HG03108 (cell line): ENCODE measurements around the gene COL23A1.
"Not testable (repeated sequence)": the region's sequence is repeated elsewhere in the genome, so short reads cannot be mapped to it uniquely, and the experiment has no call there.

Experiments used
- ATAC-seq: cut with Tn5 transposase; IDR thresholded peaks from one replicate; pipeline ENCODE4 v1.9.1; 2021; ENCODE audit warnings: moderate library complexity; ENCODE audit not compliant: unreplicated experiment

Gene COL23A1

DNA sequence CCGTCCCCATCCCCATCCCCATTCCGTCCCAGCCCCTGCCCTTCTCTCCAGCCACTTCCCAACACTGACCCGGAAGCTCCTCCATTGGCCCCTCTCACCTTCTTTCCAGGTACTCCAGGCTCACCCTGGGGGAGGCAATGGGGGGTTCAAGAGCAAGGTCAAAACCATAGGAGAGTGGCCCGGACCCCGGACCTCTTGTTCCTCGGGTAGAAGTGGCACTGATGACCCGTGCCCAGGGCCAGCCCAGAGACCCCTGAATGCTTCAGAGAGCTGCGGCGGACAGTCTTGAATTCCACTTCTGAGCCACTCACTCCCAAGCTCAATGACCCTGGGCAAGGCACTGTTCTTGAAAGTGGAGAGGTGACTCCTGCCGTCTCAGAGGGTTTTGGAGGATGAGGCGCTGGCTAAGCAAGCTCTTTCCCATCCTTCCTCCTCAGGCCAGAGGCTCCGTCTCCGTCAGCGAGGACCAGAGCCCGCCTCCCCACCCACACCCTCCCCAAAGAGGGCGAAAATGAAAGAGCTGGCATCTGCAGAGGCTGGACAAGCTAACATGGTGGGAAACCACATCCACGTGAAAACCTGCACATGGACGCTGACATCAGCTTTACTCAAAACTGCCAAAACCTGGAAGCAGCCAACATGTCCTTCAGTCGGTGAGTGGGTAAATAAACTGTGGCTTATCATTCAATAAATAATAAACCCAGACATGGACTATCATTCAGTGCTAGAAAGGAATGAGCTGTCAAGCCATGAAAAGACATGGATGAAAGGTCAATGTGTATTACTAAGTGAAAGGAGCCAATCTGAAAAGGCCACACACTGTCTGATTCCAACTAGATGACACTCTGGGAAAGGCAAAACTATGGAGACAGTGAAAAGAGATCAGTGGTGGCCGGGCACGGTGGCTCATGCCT, 330.3 kb downstream of the COL23A1 start:
- no peak for ATAC-seq

- ATAC-seq, result no peak
Measured at GRCh38 chr5:178257650-178258049, 332.5 kb downstream of the COL23A1 start.

GRCh38 chr5:178256746-178257145, 333.4 kb downstream of the COL23A1 start:
- no peak for ATAC-seq

DNA sequence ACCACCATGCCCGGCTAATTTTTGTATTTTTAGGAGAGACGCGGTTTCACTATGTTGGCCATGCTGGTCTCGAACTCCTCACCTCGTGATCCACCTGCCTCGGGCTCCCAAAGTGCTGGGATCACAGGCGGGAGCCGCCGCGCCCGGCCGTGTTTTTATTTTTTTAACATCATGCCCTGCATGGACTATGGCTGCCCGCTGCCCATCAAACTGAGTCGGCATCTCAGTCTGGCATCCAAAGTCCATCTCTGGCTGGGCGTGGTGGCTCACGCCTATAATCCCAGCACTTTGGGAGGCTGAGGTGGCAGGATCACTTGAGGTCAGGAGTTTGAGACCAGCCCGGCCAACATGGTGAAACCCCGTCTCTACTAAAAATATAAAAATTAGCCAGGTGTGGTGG, 336.6 kb downstream of the COL23A1 start:
- ATAC-seq, result not testable (repeated sequence)

DNA sequence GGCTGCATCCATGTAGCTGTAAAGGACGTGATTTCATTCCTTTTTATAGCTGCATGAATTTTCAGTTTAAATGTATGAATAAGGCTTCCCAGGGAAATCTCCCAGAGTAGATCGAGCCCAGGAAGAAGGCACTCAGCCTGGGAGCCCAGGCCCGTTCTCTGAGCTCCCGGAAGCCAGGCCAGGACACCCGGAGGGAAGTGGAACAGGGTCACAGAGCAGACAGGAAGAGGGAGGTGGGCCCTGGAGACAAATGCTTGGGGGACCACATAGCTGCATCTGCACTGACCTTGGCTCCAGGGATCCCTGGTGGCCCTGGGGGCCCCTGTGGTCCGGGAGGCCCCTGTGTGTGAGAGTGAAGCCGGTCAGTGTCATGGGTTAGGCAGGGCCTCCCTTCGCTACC, 337.9 kb downstream of the COL23A1 start:
- ATAC-seq, result no peak

- ATAC-seq, result no peak
Measured at GRCh38 chr5:178250263-178250662, 339.9 kb downstream of the COL23A1 start.

- no peak for ATAC-seq
Measured at GRCh38 chr5:178249191-178249989, 340.8 kb downstream of the COL23A1 start.

DNA sequence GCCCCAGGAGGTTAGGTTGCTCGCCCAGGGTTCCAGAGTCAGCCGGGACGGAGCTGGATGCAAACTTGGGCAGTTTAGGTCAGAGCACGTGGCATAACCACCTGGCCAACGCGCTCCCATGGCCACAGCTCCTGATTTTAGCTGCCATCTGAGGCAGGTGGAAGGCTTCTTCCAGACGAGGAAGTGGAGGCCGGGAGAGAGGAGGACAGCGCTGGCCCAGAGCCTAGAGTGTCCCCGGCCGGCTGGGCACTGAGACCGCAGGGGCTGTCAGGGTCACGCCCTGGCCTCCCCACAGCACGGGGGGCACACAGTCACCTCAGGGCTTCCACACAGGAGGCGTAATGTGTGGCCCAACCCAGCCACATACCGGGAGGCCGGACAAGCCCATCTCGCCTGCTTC, 341.4 kb downstream of the COL23A1 start:
- no peak for ATAC-seq

- ATAC-seq, result no peak
Measured at GRCh38 chr5:178247481-178248456, 342.4 kb downstream of the COL23A1 start.

GRCh38 chr5:178246624-178247279, 343.4 kb downstream of the COL23A1 start:
- no peak for ATAC-seq

DNA sequence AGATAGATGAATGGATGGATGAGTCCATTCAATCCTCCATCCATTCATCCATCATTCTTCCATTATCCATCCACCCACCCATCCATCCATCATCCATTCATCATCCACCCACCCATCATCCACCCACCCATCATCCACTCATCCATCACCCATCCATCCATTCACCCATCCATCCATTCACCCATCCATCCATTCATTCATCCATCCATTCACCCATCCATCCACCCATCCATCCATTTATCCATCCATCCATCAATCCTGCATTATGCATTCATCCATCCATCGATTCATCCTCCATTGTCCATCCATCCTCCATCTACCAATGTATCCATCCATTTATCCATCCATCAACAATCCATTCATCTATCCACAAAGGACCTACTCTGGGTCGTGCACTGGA, 344.8 kb downstream of the COL23A1 start:
- ATAC-seq, result no peak

DNA sequence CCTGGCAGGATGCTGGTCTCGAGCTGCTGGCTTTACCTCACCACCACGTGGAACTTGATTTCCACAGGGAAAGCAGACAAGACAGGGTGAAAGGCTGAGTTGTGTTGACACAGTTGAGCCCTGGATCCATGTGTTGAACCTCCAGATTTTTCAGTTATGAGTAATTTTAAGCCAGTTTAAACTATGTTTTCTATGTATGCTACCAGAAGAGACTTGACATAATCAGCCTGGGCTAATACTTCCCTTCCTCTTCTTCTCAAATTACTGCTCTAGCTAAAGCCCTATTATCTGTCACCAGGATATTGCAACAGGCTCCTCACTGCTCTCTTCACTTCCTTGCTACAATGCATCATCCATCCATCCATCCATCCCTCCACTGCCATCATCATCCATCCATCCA, 345.6 kb downstream of the COL23A1 start:
- no peak for ATAC-seq

DNA sequence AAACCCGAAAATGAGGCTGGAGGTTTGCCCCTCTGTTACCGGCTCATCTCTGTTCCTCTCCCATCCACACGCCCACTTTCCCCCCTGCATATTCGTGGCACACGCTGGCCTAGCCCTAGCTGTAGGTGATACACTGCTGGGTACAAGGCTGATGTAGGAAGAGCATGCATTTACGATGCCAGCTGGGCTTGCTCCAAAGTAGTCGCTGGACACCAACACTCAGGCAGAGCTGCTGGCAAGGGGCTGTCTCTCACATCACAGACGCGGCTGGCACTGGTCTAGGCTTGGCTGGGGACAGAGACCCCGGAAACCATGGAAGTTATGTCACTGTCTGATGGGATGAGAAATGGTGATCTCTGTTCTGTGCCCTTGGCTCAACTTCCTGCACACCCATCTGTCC, 347.8 kb downstream of the COL23A1 start:
- ATAC-seq, result no peak

- ATAC-seq, result no peak
Measured at GRCh38 chr5:178241688-178242231, 348.4 kb downstream of the COL23A1 start.

- no peak for ATAC-seq
Measured at GRCh38 chr5:178241231-178241663, 348.9 kb downstream of the COL23A1 start.

GRCh38 chr5:178240766-178241165, 349.4 kb downstream of the COL23A1 start:
- no peak for ATAC-seq

GRCh38 chr5:178240341-178240741, 349.9 kb downstream of the COL23A1 start:
- ATAC-seq, result no peak

- ATAC-seq, result not testable (repeated sequence)
Measured at GRCh38 chr5:178239626-178240301, 350.4 kb downstream of the COL23A1 start.
